ENCODE data around the gene EFHC2.

- TF ChIP-seq MYNN (tag by site-specific recombination; IDR thresholded peaks at IDR 0.05; ENCODE audit: borderline replicate concordance), result no peak
- TF ChIP-seq KLF17 (tag by site-specific recombination; IDR thresholded peaks at IDR 0.05), result no peak
- no peak for TF ChIP-seq SALL2 (tag by site-specific recombination; IDR thresholded peaks at IDR 0.05; ENCODE audit: borderline replicate concordance)
- TF ChIP-seq CTCF (tag by site-specific recombination; IDR thresholded peaks at IDR 0.05), result no peak
- TF ChIP-seq ZEB2 (tag by site-specific recombination; IDR thresholded peaks at IDR 0.05), result no peak
- TF ChIP-seq ZBTB11 (tag by site-specific recombination; conservative IDR thresholded peaks at IDR 0.05; ENCODE audit: low read depth), result no peak
- TF ChIP-seq TRIM28 (IDR thresholded peaks at IDR 0.05; ENCODE audit: borderline replicate concordance, low read length), result no peak
- no peak for TF ChIP-seq ZNF274 (IDR thresholded peaks at IDR 0.05; ENCODE audit: low read length)
- TF ChIP-seq ZNF274 (tag by site-specific recombination; IDR thresholded peaks at IDR 0.05; ENCODE audit: borderline replicate concordance), result no peak
- no peak for TF ChIP-seq YY1 (tag by site-specific recombination; IDR thresholded peaks at IDR 0.05)
- TF ChIP-seq ZNF670 (tag by site-specific recombination; IDR thresholded peaks at IDR 0.05; ENCODE audit: low read depth), result no peak
- no peak for TF ChIP-seq ZNF10 (tag by site-specific recombination; IDR thresholded peaks at IDR 0.05)
Measured at GRCh38 chrX:44155126-44155525, 188.3 kb downstream of the EFHC2 start.

Data from HEK293 (cell line).